ENCODE data around the gene TTLL11. TPM values are rescaled to one million over a fixed set of nuclear protein-coding genes. Genes with fewer than 3 reads are reported as not detected.

Gene TTLL11
- total and polyA plus RNA-seq, 8 donors: 3.4 to 7.5 (median 5.5) TPM

DNA sequence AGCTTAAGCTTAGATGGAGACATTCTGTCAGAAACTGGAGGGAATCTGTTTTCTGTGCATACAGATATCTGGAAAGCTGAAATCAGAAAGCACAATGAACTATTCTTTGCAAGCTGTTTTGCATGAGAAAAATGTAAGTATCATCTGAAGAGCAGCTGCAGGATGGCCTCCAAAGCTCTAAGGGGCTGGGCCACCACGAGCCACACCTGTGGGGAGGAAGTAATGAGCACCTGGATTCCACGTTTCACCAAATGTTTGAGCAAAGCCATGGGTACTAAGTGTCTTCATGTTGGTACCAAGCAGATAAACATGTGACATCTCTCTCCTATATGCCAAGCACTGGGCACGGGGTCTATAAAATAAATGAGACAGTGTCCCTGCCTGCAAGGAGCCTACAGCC lies 199.3 kb downstream of the TTLL11 start:
- intact Hi-C loops (cut with DNase I): no loop called here
- TF ChIP-seq, protein P1, sequence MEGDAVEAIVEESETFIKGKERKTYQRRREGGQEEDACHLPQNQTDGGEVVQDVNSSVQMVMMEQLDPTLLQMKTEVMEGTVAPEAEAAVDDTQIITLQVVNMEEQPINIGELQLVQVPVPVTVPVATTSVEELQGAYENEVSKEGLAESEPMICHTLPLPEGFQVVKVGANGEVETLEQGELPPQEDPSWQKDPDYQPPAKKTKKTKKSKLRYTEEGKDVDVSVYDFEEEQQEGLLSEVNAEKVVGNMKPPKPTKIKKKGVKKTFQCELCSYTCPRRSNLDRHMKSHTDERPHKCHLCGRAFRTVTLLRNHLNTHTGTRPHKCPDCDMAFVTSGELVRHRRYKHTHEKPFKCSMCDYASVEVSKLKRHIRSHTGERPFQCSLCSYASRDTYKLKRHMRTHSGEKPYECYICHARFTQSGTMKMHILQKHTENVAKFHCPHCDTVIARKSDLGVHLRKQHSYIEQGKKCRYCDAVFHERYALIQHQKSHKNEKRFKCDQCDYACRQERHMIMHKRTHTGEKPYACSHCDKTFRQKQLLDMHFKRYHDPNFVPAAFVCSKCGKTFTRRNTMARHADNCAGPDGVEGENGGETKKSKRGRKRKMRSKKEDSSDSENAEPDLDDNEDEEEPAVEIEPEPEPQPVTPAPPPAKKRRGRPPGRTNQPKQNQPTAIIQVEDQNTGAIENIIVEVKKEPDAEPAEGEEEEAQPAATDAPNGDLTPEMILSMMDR (IDR thresholded peaks at IDR 0.05): no peak
- DNase-seq (no peak), ATAC-seq (no peak), FAIRE-seq (no peak)
- 88 to 93% methylated on average over 3 of the region's 3 CpGs for WGBS, 2 donors
- no peaks in the 10 kb centered on the region for H3K9me3 ChIP-seq
- H3K4me3 ChIP-seq: no peak overlapping the region
- no peaks in the 10 kb centered on the region for H3K36me3 ChIP-seq
- H3K27me3 ChIP-seq: no peaks in the 10 kb centered on the region
- H3K27ac ChIP-seq: no peak overlapping the region
- H3K4me1 ChIP-seq: peaks cover 0 to under 1% (median 0%) of the 10 kb centered on the region in 3 donors

GRCh38 chr9:121892706-121893105 lies 200.4 kb downstream of the TTLL11 start:
- no peak overlapping the region for H3K4me3 ChIP-seq
- no peaks in the 10 kb centered on the region for H3K9me3 ChIP-seq
- H3K27me3 ChIP-seq: no peaks in the 10 kb centered on the region
- DNase-seq (no peak), ATAC-seq (no peak), FAIRE-seq (no peak)
- H3K4me1 ChIP-seq: peaks cover 0 to 2% (median 0%) of the 10 kb centered on the region in 3 donors
- intact Hi-C loops (cut with DNase I): no loop called here
- no peak overlapping the region for H3K27ac ChIP-seq
- H3K36me3 ChIP-seq: no peaks in the 10 kb centered on the region
- TF ChIP-seq, protein P1 (IDR thresholded peaks at IDR 0.05): no peak
- WGBS, 2 donors: 91 to 94% methylated on average over 5 of the region's 5 CpGs

GRCh38 chr9:121890746-121891145 lies 202.4 kb downstream of the TTLL11 start:
- Histone ChIP-seq H3K9me3 (no peaks in the 10 kb centered on the region), H3K36me3 (no peaks in the 10 kb centered on the region), H3K27ac (no peak overlapping the region), H3K4me1 (peaks cover 0 to 2% (median 0%) of the 10 kb centered on the region in 3 donors), H3K4me3 (no peak overlapping the region), H3K27me3 (no peaks in the 10 kb centered on the region)
- intact Hi-C loops (cut with DNase I): no loop called here
- FAIRE-seq: no peak
- TF ChIP-seq, protein P1 (IDR thresholded peaks at IDR 0.05): no peak
- no peak for DNase-seq
- 86 to 92% methylated on average over 2 of the region's 2 CpGs for WGBS, 2 donors
- ATAC-seq: no peak

DNA sequence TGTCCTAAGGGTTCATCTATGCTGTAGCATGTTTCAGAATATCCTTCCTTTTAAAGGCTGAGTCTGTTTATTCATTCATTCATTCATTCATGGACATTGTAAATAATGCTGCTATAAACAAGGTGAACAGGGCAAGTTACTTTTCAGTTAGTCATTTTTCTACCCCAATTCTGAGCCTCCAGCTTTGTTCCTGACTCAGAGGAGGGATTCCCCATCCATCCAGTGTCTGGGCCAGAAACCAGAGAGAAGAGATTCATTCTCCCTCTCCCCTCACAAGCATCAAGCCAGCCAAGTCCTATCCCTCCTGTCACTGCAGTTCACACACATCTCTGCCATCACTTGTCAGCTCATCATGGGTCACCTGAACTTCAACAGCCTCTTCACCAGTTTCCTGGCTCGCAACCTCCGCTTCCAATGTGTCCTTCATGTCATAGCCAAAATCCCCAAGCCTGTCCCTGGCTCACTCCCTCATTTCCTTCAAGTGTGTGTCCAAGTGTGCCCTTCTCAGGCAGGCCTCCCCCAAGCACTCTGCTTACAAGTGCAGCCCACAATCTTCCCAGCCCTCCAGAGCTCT lies 203.0 kb downstream of the TTLL11 start:
- TF ChIP-seq, protein P1 (IDR thresholded peaks at IDR 0.05): no peak
- Histone ChIP-seq H3K9me3 (no peaks in the 10 kb centered on the region), H3K27ac (no peak overlapping the region), H3K36me3 (no peaks in the 10 kb centered on the region), H3K4me1 (peaks cover 0 to 2% (median 0%) of the 10 kb centered on the region in 3 donors), H3K4me3 (no peak overlapping the region), H3K27me3 (no peaks in the 10 kb centered on the region)
- intact Hi-C loops (cut with DNase I): no loop called here
- no peak for DNase-seq
- ATAC-seq: no peak
- FAIRE-seq: no peak
- 97 to 98% methylated on average over 2 of the region's 2 CpGs for WGBS, 2 donors

GRCh38 chr9:121888438-121888775 lies 204.7 kb downstream of the TTLL11 start:
- TF ChIP-seq, protein P1 (IDR thresholded peaks at IDR 0.05): no peak
- H3K4me1 ChIP-seq: peaks cover 0 to 2% (median 0%) of the 10 kb centered on the region in 3 donors
- no peak for FAIRE-seq
- 74 to 76% methylated on average over 4 of the region's 4 CpGs for WGBS, 2 donors
- no peaks in the 10 kb centered on the region for H3K9me3 ChIP-seq
- intact Hi-C loops (cut with DNase I): no loop called here
- DNase-seq: no peak
- no peak overlapping the region for H3K27ac ChIP-seq
- peak in 3 of 4 donors; percentile 33 to 62 (median 35) for ATAC-seq
- H3K36me3 ChIP-seq: no peaks in the 10 kb centered on the region
- H3K27me3 ChIP-seq: no peaks in the 10 kb centered on the region
- no peak overlapping the region for H3K4me3 ChIP-seq

Measured in pancreas (tissue), 10 donors.